ENCODE measurements around the gene DENND4A.

GRCh38 chr15:65612616-65612946, 179.5 kb downstream of the DENND4A start:
- TF ChIP-seq POLR2AphosphoS5 (IDR thresholded peaks at IDR 0.05) (no peak), CTCF (IDR thresholded peaks at IDR 0.05) (no peak), POLR2A (IDR thresholded peaks at IDR 0.05) (no peak)
